ENCODE results near the gene LARP1.
"Not testable (repeated sequence)": the region's sequence is repeated elsewhere in the genome, so short reads cannot be mapped to it uniquely, and the experiment has no call there.

Gene LARP1

DNA sequence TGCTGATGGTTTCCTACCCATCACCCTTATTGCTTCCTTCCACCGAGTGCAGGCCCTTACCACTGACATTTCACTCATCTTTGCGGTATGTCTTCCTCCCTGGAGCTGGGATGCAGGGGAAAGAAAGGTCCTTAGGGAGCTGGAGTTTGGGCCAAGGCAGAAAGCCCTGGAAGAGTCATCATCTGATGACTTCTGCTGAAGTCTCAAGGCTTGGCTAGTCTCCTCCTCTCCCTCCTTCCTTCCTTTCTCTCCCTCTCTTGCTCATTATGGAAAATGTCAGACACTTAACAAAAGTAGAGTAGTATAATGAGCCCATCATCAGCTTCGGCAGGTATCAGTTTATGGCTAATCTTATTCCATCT is 40.0 kb downstream of the LARP1 start:
- no peak for DNase-seq

DNA sequence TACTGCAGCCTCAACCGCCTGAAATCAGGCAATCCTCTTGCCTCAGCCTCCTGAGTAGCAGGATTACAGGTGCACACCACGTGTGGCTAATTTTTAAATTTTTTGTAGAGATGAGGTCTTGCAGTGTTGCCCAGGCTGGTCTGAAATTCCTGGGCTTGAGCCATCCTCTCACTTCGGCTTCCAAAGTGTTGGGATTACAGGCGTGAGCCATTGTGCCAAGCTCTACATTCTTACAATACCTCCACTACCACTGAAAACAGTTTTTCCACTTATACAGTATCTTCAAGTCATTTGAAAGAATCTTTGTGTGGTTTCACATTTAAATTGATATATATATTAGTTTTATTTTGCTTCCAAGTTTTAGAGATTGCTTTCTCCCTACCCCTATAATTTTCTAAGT is 42.6 kb downstream of the LARP1 start:
- DNase-seq, result no peak

- no peak for DNase-seq
Observed at GRCh38 chr5:154800582-154800981, 45.4 kb downstream of the LARP1 start.

DNA sequence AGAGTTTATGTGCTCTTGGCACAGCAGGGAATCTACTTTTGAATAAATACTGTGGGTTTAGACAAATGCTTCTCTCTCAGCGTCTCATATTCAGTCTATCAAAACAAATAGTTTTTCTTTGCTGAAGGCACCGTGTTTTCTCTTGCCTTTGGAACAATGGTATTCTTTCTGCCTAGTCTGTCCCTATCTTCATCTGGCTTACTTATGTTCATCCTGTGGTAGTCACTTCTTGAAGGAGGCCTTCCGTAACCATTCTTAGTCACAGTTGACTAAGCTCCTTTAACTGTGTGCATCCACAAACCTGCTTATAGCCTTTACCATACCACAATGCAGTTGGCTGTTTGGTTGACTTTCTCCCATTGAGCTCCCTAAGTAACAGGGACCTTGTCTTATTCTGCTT is 45.9 kb downstream of the LARP1 start:
- no peak for DNase-seq

DNA sequence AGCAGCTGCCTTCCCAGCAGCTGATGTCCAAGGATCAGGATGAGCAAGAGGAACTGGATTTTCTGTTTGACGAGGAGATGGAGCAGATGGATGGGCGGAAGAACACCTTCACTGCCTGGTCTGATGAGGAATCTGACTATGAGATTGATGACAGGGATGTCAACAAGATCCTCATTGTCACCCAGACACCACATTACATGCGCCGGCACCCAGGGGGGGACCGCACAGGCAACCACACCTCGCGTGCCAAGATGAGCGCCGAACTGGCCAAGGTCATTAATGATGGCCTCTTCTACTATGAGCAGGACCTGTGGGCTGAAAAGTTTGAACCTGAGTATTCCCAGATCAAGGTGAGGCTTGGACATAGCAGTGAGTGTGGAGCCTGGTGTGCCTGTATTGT is 46.9 kb downstream of the LARP1 start:
- DNase-seq, result no peak

GRCh38 chr5:154806176-154806575 is 51.0 kb downstream of the LARP1 start:
- DNase-seq, result no peak

GRCh38 chr5:154811239-154811638 is 56.1 kb downstream of the LARP1 start:
- DNase-seq, result no peak

DNA sequence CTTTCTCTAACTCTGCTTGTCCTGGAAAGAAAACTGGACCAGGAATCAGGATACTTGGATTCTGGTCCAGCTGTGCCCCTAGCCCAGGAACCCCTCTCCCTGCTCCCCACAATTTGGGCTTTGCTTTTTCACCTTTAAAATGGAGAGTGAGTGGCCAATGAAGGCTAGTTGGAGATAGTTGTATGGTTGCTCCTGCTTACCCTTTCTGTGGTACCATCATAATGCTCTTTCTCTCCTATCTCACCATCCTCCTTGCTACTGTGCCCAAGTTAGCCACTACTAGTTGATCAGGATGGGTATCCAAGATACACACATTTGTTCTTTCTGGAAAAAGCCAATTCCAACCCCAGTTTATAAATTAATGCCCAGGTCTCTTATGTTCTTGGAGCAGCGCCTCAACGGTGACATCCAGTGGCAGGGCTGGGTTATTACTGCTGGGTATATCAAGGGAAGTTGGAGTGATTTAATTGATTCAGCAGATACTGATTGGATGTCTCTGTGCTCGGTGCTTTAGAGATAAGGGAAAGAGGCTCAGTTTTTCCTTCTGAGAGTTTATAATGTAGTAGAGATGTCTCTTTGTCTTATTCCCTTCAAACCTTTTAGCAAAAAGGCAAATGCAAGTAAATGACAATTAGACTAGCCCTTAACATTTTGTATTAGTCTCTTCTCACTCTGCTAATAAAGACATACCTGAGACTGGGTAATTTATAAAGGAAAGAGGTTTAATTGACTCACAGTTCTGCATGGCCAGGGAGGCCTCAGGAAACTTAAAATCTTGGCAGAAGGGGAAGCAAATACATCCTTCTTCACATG is 56.7 kb downstream of the LARP1 start:
- DNase-seq, result peak; percentile 15

- DNase-seq, result no peak
Observed at GRCh38 chr5:154813158-154813557, 58.0 kb downstream of the LARP1 start.

GRCh38 chr5:154813736-154814135 is 58.6 kb downstream of the LARP1 start:
- DNase-seq, result no peak

- DNase-seq, result no peak
Observed at GRCh38 chr5:154815025-154815424, 59.8 kb downstream of the LARP1 start.

DNA sequence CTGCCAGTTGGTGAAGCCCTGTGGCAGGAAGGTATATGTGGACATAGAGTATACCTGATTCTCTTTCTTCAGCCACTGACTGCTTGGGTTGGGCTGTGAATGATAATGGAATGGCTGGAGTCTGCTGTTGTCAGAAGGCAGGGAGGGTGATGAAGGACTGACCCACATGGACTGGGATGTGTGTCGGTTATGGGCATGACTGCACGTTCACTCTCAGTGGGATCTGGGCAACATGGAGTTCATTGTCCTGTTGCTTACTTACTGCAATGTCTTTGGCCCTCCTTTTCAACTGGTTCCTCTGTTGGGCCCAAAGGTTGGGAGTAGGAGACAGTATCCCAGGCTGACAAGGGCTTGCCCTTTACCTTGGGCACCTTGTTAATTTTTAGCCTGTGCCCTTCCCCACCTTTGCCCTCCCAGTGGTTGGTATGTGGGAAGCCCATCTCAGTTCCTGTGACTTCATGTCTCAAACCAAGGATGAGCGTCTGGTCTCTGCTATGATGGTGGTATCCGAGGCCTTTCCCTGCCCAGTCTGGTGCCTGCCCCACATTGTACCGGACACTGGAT is 60.6 kb downstream of the LARP1 start:
- DNase-seq, result no peak

GRCh38 chr5:154816891-154817492 is 61.8 kb downstream of the LARP1 start:
- no peak for DNase-seq

GRCh38 chr5:154817815-154818214 is 62.6 kb downstream of the LARP1 start:
- no peak for DNase-seq

GRCh38 chr5:154818471-154819116 is 63.4 kb downstream of the LARP1 start:
- no peak for DNase-seq

- DNase-seq, result no peak
Observed at GRCh38 chr5:154819546-154819945, 64.4 kb downstream of the LARP1 start.

DNA sequence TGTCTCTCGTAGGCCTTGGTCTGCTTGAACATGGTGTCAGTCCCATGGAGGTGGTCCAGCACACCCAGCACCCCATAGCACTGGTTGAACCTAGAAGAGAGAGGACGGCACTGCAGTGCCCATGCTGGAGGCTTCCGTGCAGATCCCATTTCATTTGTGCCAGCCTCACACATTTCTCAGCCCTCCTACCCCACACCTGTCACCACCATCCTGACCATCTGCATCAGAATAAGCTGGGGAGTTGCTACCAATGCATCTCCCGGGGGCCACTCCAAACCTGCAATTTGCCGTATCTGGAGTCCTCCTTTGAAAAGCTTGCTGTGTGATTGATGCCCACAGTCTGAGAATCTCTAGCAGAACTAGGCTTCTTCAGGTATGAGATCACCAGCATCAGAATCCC is 65.2 kb downstream of the LARP1 start:
- DNase-seq, result no peak

GRCh38 chr5:154822896-154823295 is 67.7 kb downstream of the LARP1 start:
- not testable (repeated sequence) for DNase-seq

- DNase-seq, result no peak
Observed at GRCh38 chr5:154823605-154824004, 68.4 kb downstream of the LARP1 start.

- DNase-seq, result no peak
Observed at GRCh38 chr5:154824070-154824469, 68.9 kb downstream of the LARP1 start.

- DNase-seq, result no peak
Observed at GRCh38 chr5:154829181-154829588, 74.0 kb downstream of the LARP1 start.

DNA sequence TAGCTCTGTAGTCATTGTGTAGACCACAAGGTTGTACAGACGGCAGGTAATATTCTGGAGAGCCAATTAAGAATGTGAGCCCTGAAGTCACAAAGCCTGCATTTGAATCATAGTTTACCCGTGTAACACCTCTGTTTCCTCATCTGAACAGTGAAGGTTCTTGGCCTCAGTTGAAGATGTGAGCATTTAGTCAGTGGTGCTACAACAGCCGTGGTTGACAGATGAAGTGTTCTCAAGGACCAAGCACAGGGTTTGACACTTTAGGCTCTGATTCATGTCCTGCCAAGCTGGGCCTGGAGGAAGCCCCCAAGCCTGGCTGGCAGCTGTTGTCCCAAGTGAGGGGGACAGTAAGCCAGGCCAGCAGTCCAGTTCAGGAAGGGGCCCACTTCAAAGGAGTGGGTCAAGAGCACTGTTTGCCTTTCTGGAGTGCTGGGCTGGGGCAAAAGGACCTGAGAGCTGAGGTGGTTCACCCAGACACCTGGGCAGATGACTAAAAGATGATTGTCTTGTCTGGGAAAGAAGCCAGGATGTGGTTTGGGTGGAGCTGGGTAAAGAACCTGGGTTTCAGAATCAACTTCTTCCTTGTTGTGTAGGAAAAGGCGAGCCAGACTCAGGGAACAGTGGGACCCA is 74.5 kb downstream of the LARP1 start:
- DNase-seq, result peak; percentile 72

- peak; percentile 72 for DNase-seq
Observed at GRCh38 chr5:154830219-154830595, 75.0 kb downstream of the LARP1 start.

GRCh38 chr5:154830596-154830995 is 75.4 kb downstream of the LARP1 start:
- DNase-seq, result no peak

Data from SHP77 treated with DMSO at 0.1 percent for 48 hours (cell line).